HCT116 (cell line): ENCODE results near the gene SEC14L1. TPM values are rescaled to one million over a fixed set of nuclear protein-coding genes. Genes with fewer than 3 reads are reported as not detected.

Source experiments
- ATAC-seq: fragments of 200-7000 bp; cut with Tn5 transposase; 2 replicates; pipeline ENCODE4 v1.9.1; 2020; ENCODE audit warnings: mild to moderate bottlenecking, moderate library complexity
- BruUV-seq: library from RNA; stranded (reverse); fragments of 400-500 nt; replicated peaks from 2 replicates; lab custom pipeline; 2021; lab: Mats Ljungman, UMichigan
- CTCF ChIA-PET: fragments of 300-600 bp; sonication (Branson Sonifier 250); formaldehyde crosslinking; loops from one replicate; lab custom pipeline; 2021; ENCODE audit warnings: antibody characterized with exemption; lab: Charles Lee
- POLR2A ChIA-PET: fragments of 300-600, 350-600 bp; sonication (Branson Sonifier 250); formaldehyde crosslinking; loops from one replicate; lab custom pipeline; 2021; ENCODE audit warnings: antibody characterized with exemption; lab: Charles Lee
- RAD21 ChIA-PET, 2 experiments: fragments of 300-600 bp; sonication (Branson Sonifier 250); formaldehyde crosslinking; loops; one replicate each; lab custom pipeline; 2023; ENCODE audit warnings: low total read pairs in 2 of 2; ENCODE audit not compliant: uncharacterized antibody in 2 of 2, unreplicated experiment in 2 of 2, low non-redundant PET in 1 of 2; lab: Charles Lee
- DNase-seq: peaks from one replicate; pipeline ENCODE4 v3.0.0-alpha.2; 2010; ENCODE audit warnings: low read depth, low spot score
- H2AFZ ChIP-seq: fragments of 200-600 bp; shearing (Covaris generic), sonication (generic); 2 replicates; pipeline ENCODE4 v1.6.1; 2017; ENCODE audit warnings: low read depth, mixed run types, mixed read lengths, antibody characterized with exemption, low read length; ENCODE audit not compliant: poor library complexity, severe bottlenecking
- H3K27ac ChIP-seq: 2 replicates; pipeline ENCODE4 v1.5.1; 2012; ENCODE audit warnings: low read depth, low read length
- H3K27me3 ChIP-seq: fragments of 200-600 bp; sonication (generic); 2 replicates; pipeline ENCODE4 v1.6.1; 2016; ENCODE audit warnings: mixed run types, low read length, mixed read lengths; ENCODE audit not compliant: insufficient read depth
- H3K36me3 ChIP-seq, 2 experiments: fragments of 200-500 bp in 1 of 2; fragments of 200-600 bp in 1 of 2; sonication (Bioruptor generic) in 1 of 2; sonication (generic) in 1 of 2; 2 replicates each; pipeline versions ENCODE4 v1.5.1 to v1.6.1; 2014 to 2016; ENCODE audit warnings: low read length in 2 of 2, inconsistent platforms in 1 of 2, mixed read lengths in 1 of 2, mixed run types in 1 of 2; ENCODE audit not compliant: insufficient read depth in 2 of 2, control insufficient read depth in 1 of 2
- H3K4me1 ChIP-seq, 2 experiments: fragments of 200-600 bp in 1 of 2; sonication (generic) in 1 of 2; 2 replicates each; pipeline versions ENCODE4 v1.5.1 to v1.6.1; 2012 to 2017; ENCODE audit warnings: low read length in 2 of 2, inconsistent platforms in 1 of 2, mild to moderate bottlenecking in 1 of 2, mixed read lengths in 1 of 2, mixed run types in 1 of 2, moderate library complexity in 1 of 2; ENCODE audit not compliant: insufficient read depth in 2 of 2, control insufficient read depth in 1 of 2
- H3K4me2 ChIP-seq: fragments of 200-600 bp; sonication (generic); 2 replicates; pipeline ENCODE4 v1.6.1; 2017; ENCODE audit warnings: mixed run types, low read length, mixed read lengths
- H3K4me3 ChIP-seq, 2 experiments: fragments of 200-600 bp in 1 of 2; sonication (generic) in 1 of 2; replicated peaks in 1 of 2; 2 replicates each; pipeline ENCODE4 v1.5.1; 2011 to 2016; ENCODE audit warnings: low read length in 2 of 2, control low read depth in 1 of 2, low read depth in 1 of 2, mild to moderate bottlenecking in 1 of 2, mixed read lengths in 1 of 2, mixed run types in 1 of 2
- H3K79me2 ChIP-seq: fragments of 200-600 bp; sonication (generic); 2 replicates; pipeline ENCODE4 v1.6.1; 2017; ENCODE audit warnings: mild to moderate bottlenecking, mixed run types, low read length, moderate library complexity, mixed read lengths; ENCODE audit not compliant: insufficient read depth
- H3K9ac ChIP-seq: fragments of 200-600 bp; sonication (generic); 2 replicates; pipeline ENCODE4 v1.6.1; 2016; ENCODE audit warnings: low read length, mixed read lengths
- H3K9me2 ChIP-seq: fragments of 200-600 bp; sonication (generic), shearing (Covaris generic); 2 replicates; pipeline ENCODE4 v1.6.1; 2017; ENCODE audit warnings: mixed run types, mild to moderate bottlenecking, moderate library complexity; ENCODE audit not compliant: insufficient read depth
- H3K9me3 ChIP-seq, 2 experiments: fragments of 200-500 bp in 1 of 2; fragments of 200-600 bp in 1 of 2; sonication (Bioruptor generic) in 1 of 2; sonication (generic) in 1 of 2; 2 replicates each; pipeline ENCODE4 v1.6.1; 2014 to 2017; ENCODE audit warnings: low read length in 2 of 2, mixed read lengths in 2 of 2, inconsistent platforms in 1 of 2, low read depth in 1 of 2, mild to moderate bottlenecking in 1 of 2, mixed run types in 1 of 2, moderate library complexity in 1 of 2; ENCODE audit not compliant: control insufficient read depth in 1 of 2, insufficient read depth in 1 of 2
- H4K20me1 ChIP-seq: fragments of 200-600 bp; sonication (generic), shearing (Covaris generic); 2 replicates; pipeline ENCODE4 v1.6.1; 2017; ENCODE audit warnings: mixed run types, mild to moderate bottlenecking, moderate library complexity; ENCODE audit not compliant: insufficient read depth
- ATF3 ChIP-seq: IDR thresholded peaks from 2 replicates; pipeline ENCODE4 v1.6.1; 2012
- CBX3 ChIP-seq: IDR thresholded peaks from 2 replicates; pipeline ENCODE4 v1.6.1; 2012; ENCODE audit warnings: low read depth
- EGR1 ChIP-seq: IDR thresholded peaks from 2 replicates; pipeline ENCODE4 v1.6.1; 2012; ENCODE audit warnings: low read depth
- ELF1 ChIP-seq: IDR thresholded peaks from 2 replicates; pipeline ENCODE4 v1.6.1; 2012; ENCODE audit warnings: low read depth, borderline replicate concordance
- EZH2phosphoT487 ChIP-seq: fragments of 200-600 bp; IDR thresholded peaks from 2 replicates; pipeline ENCODE4 v1.6.1; 2018; ENCODE audit warnings: antibody characterized with exemption, borderline replicate concordance
- JUND ChIP-seq: IDR thresholded peaks from 2 replicates; pipeline ENCODE4 v1.6.1; 2012
- MAX ChIP-seq: IDR thresholded peaks from 2 replicates; pipeline ENCODE4 v1.6.1; 2012
- POLR2A ChIP-seq: IDR thresholded peaks from 2 replicates; pipeline ENCODE4 v1.7.0; 2011; ENCODE audit warnings: borderline replicate concordance; ENCODE audit not compliant: insufficient read depth, insufficient read length; ENCODE audit errors: extremely low read depth
- POLR2AphosphoS5 ChIP-seq: IDR thresholded peaks from 2 replicates; pipeline ENCODE4 v1.6.1; 2011; ENCODE audit warnings: mild to moderate bottlenecking, low read depth, low read length, moderate library complexity
- RAD21 ChIP-seq: IDR thresholded peaks from 2 replicates; pipeline ENCODE4 v1.6.1; 2012; ENCODE audit warnings: low read depth, mild to moderate bottlenecking
- SRF ChIP-seq: IDR thresholded peaks from 2 replicates; pipeline ENCODE4 v1.6.1; 2012; ENCODE audit warnings: low read depth
- TCF7L2 ChIP-seq: IDR thresholded peaks from 2 replicates; pipeline ENCODE4 v1.7.0; 2011; ENCODE audit warnings: borderline replicate concordance, inconsistent platforms; ENCODE audit not compliant: insufficient read depth, insufficient read length; ENCODE audit errors: extremely low read depth
- YY1 ChIP-seq: IDR thresholded peaks from 2 replicates; pipeline ENCODE4 v1.6.1; 2011; ENCODE audit warnings: low read length, low read depth, moderate library complexity, mild to moderate bottlenecking; ENCODE audit not compliant: insufficient replicate concordance; ENCODE audit errors: extremely low read depth
- ZNF274 ChIP-seq: fragments of 200-500 bp; sonication (Bioruptor generic); IDR thresholded peaks from 2 replicates; pipeline ENCODE4 v1.6.1; 2014; ENCODE audit warnings: mild to moderate bottlenecking, low read depth, low read length, inconsistent platforms
- intact Hi-C: fragments of 100-400 bp; cut with micrococcal nuclease; formaldehyde crosslinking; loops from 2 replicates; pipeline ENCODE4 v1.10.0; 2022
- total RNA-seq: library from RNA; stranded (reverse); gene quantifications from one replicate; pipeline ENCODE4 v1.2.1, GENCODE V29; 2021; ENCODE audit not compliant: unreplicated experiment
- TF ChIP-seq, protein P1 (sequence below), 3 experiments: fragments of 200-600 bp in 1 of 3; sonication (generic) in 1 of 3; IDR thresholded peaks in 2 of 3; conservative IDR thresholded peaks in 1 of 3; 2 replicates each; pipeline ENCODE4 v1.5.1; 2012 to 2017; ENCODE audit warnings: low read depth in 2 of 3, low read length in 2 of 3, antibody characterized with exemption in 1 of 3, borderline replicate concordance in 1 of 3, control low read depth in 1 of 3, mild to moderate bottlenecking in 1 of 3, mixed read lengths in 1 of 3, mixed run types in 1 of 3, moderate library complexity in 1 of 3; ENCODE audit not compliant: insufficient read depth in 1 of 3

The SEC14L1 gene
- total RNA-seq, 1 experiment from 2014 or later, result 59.7 TPM

- Histone ChIP-seq H3K36me3 (no peaks in the 10 kb centered on the region; a peak in 1 of 4 replicates), H3K4me3 (no peak overlapping the region), H4K20me1 (no peaks in the 10 kb centered on the region), H3K27me3 (no peaks in the 10 kb centered on the region), H3K9me3 (peaks cover 20 to 24% of the 10 kb centered on the region in 2 experiments; a peak in 2 of 4 replicates), H3K9ac (no peak overlapping the region), H3K79me2 (peaks cover 35% of the 10 kb centered on the region), H3K4me1 (peaks cover 0 to 3% of the 10 kb centered on the region in 2 experiments; a peak in 1 of 4 replicates), H3K27ac (no peak overlapping the region), H2AFZ (no peak overlapping the region), H3K4me2 (no peak overlapping the region), H3K9me2 (no peaks in the 10 kb centered on the region)
- ChIA-PET POLR2A (no interaction called here), RAD21 (no interaction called here), CTCF (interaction anchor here (0.7 kb wide), 1 partner anchor 340 kb away, joined by 3 read pairs; no protein-coding TSS in a partner anchor)
- DNase-seq, result no peak
- no peak for ATAC-seq
- TF ChIP-seq POLR2AphosphoS5 (no peak), JUND (no peak), SRF (no peak), TCF7L2 (no peak), EGR1 (no peak), RAD21 (no peak), ELF1 (no peak), MAX (no peak), ATF3 (no peak), ZNF274 (no peak), YY1 (no peak), POLR2A (no peak), CBX3 (no peak), EZH2phosphoT487 (no peak)
- TF ChIP-seq, protein P1, sequence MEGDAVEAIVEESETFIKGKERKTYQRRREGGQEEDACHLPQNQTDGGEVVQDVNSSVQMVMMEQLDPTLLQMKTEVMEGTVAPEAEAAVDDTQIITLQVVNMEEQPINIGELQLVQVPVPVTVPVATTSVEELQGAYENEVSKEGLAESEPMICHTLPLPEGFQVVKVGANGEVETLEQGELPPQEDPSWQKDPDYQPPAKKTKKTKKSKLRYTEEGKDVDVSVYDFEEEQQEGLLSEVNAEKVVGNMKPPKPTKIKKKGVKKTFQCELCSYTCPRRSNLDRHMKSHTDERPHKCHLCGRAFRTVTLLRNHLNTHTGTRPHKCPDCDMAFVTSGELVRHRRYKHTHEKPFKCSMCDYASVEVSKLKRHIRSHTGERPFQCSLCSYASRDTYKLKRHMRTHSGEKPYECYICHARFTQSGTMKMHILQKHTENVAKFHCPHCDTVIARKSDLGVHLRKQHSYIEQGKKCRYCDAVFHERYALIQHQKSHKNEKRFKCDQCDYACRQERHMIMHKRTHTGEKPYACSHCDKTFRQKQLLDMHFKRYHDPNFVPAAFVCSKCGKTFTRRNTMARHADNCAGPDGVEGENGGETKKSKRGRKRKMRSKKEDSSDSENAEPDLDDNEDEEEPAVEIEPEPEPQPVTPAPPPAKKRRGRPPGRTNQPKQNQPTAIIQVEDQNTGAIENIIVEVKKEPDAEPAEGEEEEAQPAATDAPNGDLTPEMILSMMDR (IDR thresholded peaks at IDR 0.05 in 2 of 3, conservative IDR thresholded peaks at IDR 0.05 in 1 of 3; ENCODE audit: borderline replicate concordance in 1 of 3, insufficient read depth in 1 of 3, low read depth in 2 of 3, low read length in 2 of 3), result no peak
- no TSS peak for BruUV-seq
- intact Hi-C loops, result no loop called here
Observed at GRCh38 chr17:77178050-77178449, 37.3 kb downstream of the SEC14L1 start.
